Measurements from ENCODE around the gene DNM3. TPM values are rescaled to one million over a fixed set of nuclear protein-coding genes. Genes with fewer than 3 reads are reported as not detected.

DNM3 gene
- total RNA-seq, 1 donor from 2014 or later: 15.4 TPM

- TF ChIP-seq CTCF (IDR thresholded peaks at IDR 0.05): no peak
- no peak for ATAC-seq
- intact Hi-C loops (cut with DNase I): no loop called here
- H3K9me3 ChIP-seq: no peaks in the 10 kb centered on the region
- no peak overlapping the region for H3K4me3 ChIP-seq
- H3K27me3 ChIP-seq: no peaks in the 10 kb centered on the region
- no peak overlapping the region for H3K27ac ChIP-seq
- H3K4me1 ChIP-seq: no peaks in the 10 kb centered on the region
- no peaks in the 10 kb centered on the region for H3K36me3 ChIP-seq
- DNase-seq: no peak
Measured at GRCh38 chr1:172277275-172277674, 436.0 kb downstream of the DNM3 start.

- DNase-seq (no peak), ATAC-seq (no peak)
- H3K4me1 ChIP-seq: no peaks in the 10 kb centered on the region
- intact Hi-C loops (cut with DNase I): no loop called here
- no peaks in the 10 kb centered on the region for H3K27me3 ChIP-seq
- no peak overlapping the region for H3K4me3 ChIP-seq
- H3K9me3 ChIP-seq: no peaks in the 10 kb centered on the region
- no peak for TF ChIP-seq CTCF (IDR thresholded peaks at IDR 0.05)
- no peak overlapping the region for H3K27ac ChIP-seq
- no peaks in the 10 kb centered on the region for H3K36me3 ChIP-seq
Measured at GRCh38 chr1:172277989-172278388, 436.7 kb downstream of the DNM3 start.

- H3K36me3 ChIP-seq: no peaks in the 10 kb centered on the region
- no peak overlapping the region for H3K4me3 ChIP-seq
- no peaks in the 10 kb centered on the region for H3K4me1 ChIP-seq
- no peak for DNase-seq
- H3K9me3 ChIP-seq: no peaks in the 10 kb centered on the region
- H3K27me3 ChIP-seq: no peaks in the 10 kb centered on the region
- ATAC-seq: no peak
- no peak for TF ChIP-seq CTCF (IDR thresholded peaks at IDR 0.05)
- no peak overlapping the region for H3K27ac ChIP-seq
- intact Hi-C loops (cut with DNase I): no loop called here
Measured at GRCh38 chr1:172278478-172278877, 437.2 kb downstream of the DNM3 start.

GRCh38 chr1:172279939-172280636, 438.8 kb downstream of the DNM3 start:
- no peaks in the 10 kb centered on the region for H3K9me3 ChIP-seq
- H3K36me3 ChIP-seq: no peaks in the 10 kb centered on the region
- intact Hi-C loops (cut with DNase I): no loop called here
- ATAC-seq (no peak), DNase-seq (no peak)
- TF ChIP-seq CTCF (IDR thresholded peaks at IDR 0.05): no peak
- no peaks in the 10 kb centered on the region for H3K27me3 ChIP-seq
- no peak overlapping the region for H3K27ac ChIP-seq
- H3K4me1 ChIP-seq: no peaks in the 10 kb centered on the region
- no peak overlapping the region for H3K4me3 ChIP-seq

- Histone ChIP-seq H3K27me3 (no peaks in the 10 kb centered on the region), H3K4me3 (no peak overlapping the region), H3K9me3 (no peaks in the 10 kb centered on the region), H3K36me3 (no peaks in the 10 kb centered on the region), H3K4me1 (peaks cover 3% of the 10 kb centered on the region), H3K27ac (no peak overlapping the region)
- DNase-seq: no peak
- intact Hi-C loops (cut with DNase I): no loop called here
- ATAC-seq: no peak
- no peak for TF ChIP-seq CTCF (IDR thresholded peaks at IDR 0.05)
Measured at GRCh38 chr1:172283766-172284165, 442.5 kb downstream of the DNM3 start.

- Histone ChIP-seq H3K4me3 (no peak overlapping the region), H3K36me3 (no peaks in the 10 kb centered on the region), H3K9me3 (no peaks in the 10 kb centered on the region), H3K27ac (no peak overlapping the region), H3K27me3 (no peaks in the 10 kb centered on the region), H3K4me1 (peaks cover 3% of the 10 kb centered on the region)
- ATAC-seq: peak; percentile 53
- intact Hi-C loops (cut with DNase I): no loop called here
- TF ChIP-seq CTCF (IDR thresholded peaks at IDR 0.05): no peak
- DNase-seq: no peak
Measured at GRCh38 chr1:172286629-172287076, 445.4 kb downstream of the DNM3 start.

Measured in upper lobe of right lung (tissue), 1 donor.